SKM-1 (cell line): ENCODE data around the gene IRAK2.
"Not testable (repeated sequence)": the region's sequence is repeated elsewhere in the genome, so short reads cannot be mapped to it uniquely, and the experiment has no call there.

Experiments
- DNase-seq: peaks from one replicate; lab custom pipeline; 2025; ENCODE audit not compliant: unreplicated experiment; lab: John Stamatoyannopoulos, UW

The IRAK2 gene

DNA sequence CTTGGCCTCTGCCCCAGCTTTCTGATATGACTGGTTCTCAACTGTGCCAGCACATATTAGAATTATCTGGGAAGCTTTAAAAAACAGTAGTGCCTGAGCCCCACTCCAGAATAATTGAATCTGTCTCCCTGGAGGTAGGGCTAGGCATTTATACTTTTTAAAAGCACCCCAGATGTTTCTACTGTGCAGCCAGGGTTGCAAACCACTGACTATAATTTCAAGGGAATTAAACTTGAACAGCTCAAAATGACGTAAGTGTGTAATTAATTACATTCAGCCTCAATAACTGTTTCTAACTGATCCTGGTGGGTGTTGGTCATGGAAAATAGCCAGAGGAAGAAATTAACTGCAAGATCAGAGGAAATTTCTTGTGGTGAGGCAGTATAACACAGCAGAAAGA lies 4.4 kb upstream of the IRAK2 start:
- DNase-seq = no peak

DNA sequence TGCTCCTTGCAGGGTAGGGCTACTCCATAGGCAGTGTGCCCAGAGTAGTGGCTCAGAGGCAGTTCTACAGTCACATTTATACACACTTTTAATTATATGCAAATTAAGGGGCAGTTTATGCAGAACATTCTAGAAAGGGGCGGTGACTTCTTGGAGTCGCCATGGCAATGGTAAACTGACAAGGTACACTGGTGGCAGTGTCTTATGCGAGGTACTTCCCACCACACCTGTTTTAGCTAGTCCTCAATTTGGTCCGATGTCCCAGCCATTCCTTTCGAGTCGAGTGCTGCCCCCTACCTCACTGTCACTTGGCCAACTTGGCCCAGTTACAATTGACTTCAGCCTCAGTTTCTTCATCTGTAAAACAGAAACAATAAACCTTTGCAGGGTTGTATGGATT lies 3.8 kb upstream of the IRAK2 start:
- no peak for DNase-seq

GRCh38 chr3:10162185-10162584 lies 2.5 kb upstream of the IRAK2 start:
- DNase-seq = peak; percentile 51

DNA sequence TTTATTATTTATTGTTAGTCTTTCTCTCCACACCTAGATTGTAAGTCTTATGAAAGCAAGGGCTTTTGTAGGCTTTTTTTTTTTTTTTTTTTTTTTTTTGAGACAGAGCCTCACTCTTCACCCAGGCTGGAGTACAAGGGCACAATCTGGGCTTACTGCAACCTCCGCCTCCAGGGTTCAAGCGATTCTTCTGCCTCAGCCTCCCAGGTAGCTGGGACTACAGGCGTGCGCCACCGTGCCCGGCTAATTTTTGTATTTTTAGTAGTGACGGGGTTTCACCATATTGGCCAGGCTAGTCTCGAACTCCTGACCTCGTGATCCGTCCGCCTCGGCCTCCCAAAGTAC lies 546 bp upstream of the IRAK2 start:
- not testable (repeated sequence) for DNase-seq

DNA sequence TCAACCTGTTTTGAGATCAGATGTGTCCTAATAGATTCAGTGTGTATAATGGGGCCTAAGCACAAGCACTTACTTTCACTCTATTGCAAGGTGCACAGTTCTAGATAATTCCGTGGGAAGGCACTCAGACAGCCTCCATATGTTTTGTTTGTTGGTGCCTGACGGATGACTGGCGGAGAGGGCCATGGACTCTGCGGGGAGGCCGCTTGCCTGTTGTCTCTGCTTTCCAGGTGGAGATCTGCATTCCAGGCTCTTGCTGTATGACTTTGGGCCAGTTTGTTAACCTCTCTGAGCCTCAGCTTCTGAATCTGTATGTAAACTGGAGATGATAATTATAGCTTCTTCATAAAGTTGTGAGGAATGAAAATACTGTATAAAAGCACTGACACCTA lies 1.5 kb downstream of the IRAK2 start:
- no peak for DNase-seq

GRCh38 chr3:10169000-10169496 lies 4.3 kb downstream of the IRAK2 start:
- no peak for DNase-seq

DNA sequence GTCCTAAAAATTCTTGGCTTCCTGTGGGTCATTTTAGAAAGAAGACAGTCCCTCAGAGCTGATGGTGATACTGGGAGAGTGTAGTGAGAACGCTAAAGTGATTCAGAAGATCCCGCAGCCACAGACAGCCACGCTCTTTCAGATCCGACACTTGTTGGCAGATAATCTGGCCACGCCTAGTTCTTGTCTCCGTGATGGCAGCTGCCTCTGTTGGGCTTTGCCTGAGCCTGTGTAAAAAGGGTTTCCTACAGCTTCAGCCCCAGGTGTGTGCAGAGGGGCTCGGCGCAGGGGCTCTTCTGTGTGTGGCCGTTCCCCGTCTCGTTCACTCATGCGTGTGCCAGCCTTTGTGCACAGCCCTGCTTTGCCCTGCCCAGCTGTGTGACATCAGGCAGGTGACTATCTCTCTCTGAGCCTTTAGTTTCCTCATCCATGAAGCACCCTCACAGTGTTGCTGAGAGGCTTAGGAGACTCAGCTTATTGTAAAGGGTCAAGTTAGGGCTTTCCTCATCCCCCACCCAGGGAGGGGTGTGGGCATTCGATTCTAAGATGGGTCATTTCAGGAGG lies 6.3 kb downstream of the IRAK2 start:
- no peak for DNase-seq

- DNase-seq = no peak
Measured at GRCh38 chr3:10173095-10173925, 8.6 kb downstream of the IRAK2 start.

DNA sequence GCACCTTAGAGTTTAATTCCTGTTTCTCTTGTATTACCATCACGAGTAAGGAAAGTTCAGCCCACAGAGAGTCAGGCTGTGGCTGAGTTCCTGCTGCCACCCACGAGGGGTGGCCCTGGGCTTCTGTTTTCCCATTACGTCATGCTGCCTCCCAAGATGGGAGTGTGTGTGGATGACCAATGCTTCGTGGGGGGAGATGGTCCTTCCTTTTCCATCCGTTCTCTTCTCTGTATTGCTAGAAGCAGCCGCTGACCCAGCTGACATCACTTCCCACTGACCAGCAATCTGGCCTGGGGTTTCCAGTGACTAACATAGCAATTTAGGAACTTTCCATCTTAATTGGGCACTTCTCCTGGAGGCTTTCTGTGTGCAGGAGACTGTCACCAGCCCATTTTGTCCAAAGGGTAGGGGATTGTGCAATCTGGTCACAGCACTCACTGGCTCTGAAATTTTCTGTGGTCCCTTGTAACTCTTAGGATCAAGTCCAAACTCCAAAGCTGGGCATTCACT lies 9.3 kb downstream of the IRAK2 start:
- DNase-seq = no peak

GRCh38 chr3:10175334-10175733 lies 10.6 kb downstream of the IRAK2 start:
- DNase-seq = not testable (repeated sequence)

DNA sequence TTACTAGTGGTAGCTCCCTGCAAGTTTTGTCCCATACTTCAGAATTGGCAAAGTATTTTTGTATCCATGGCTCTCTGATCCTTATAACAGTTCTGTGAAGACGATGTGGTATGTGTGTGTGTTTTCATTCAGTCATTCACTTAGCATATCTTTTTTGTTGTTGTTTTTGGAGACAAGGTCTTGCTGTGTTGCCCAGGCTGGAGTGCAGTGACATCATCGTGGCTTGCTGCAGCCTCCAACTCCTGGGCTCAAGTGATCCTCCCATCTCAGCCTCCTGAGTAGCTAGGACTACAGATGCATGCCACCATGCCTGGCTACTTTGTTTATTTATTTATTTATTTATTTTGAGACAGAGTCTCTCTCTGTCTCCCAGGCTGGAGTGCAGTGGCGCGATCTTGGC lies 11.4 kb downstream of the IRAK2 start:
- DNase-seq = not testable (repeated sequence)

- no peak for DNase-seq
Measured at GRCh38 chr3:10177737-10178136, 13.0 kb downstream of the IRAK2 start.

DNA sequence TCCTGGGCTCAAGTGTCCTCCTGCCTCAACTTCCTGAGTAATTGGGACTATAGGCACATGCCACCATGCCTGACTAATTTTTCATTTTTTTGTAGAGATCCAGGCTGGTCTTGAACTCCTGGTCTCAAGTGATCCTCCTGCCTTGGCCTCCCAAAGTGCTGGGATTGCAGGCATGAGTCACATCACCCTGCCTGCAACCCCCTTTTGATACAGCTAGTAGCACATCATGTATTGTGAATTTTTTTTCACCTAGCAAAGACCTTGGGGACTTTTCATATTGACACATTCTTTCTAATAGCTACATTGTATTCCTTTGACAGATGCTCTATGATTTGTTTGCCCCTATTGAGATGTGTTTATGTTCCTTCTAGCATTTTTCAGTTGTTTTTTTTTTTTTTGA lies 14.2 kb downstream of the IRAK2 start:
- no peak for DNase-seq

DNA sequence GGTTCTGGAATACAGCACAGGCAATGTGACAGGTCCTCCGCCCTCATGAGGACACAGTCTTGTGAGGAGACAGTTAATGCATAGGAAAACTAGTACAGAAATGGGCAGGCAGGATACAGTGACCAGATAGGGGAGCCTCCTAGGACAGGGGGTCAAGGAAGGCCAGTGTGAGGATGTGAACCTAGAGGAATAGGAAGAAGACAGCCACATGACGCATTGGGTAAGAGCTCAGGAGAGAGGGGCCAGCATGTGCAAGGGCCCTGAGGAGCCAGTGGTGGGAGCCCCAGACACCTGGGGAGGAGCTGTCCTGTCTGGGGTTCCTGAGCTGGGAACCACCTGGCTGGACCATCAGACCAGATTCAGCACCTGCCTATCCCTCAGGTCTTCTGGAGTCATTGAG lies 15.6 kb downstream of the IRAK2 start:
- no peak for DNase-seq

- no peak for DNase-seq
Measured at GRCh38 chr3:10180738-10181295, 16.1 kb downstream of the IRAK2 start.

- DNase-seq = no peak
Measured at GRCh38 chr3:10182950-10183349, 18.2 kb downstream of the IRAK2 start.

DNA sequence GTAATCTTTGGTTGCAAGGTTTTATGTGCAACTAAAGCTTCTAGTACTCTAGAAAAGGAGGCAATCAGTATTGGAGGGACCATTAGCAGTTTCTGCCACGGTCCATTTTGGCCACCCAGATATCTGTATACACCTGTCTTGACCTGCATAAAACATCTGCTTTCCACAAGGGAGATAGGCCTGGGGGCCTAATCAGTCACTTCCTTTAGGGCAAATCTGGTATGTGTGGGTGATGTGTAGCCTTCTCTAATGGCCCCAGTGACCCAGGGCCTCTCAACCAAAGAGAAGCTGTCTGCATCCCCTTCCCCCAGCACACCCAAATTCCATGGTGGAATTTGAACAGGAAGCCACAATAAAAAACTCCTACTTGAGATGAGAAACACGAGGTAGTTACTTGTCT lies 19.5 kb downstream of the IRAK2 start:
- no peak for DNase-seq

- peak; percentile 10 for DNase-seq
Measured at GRCh38 chr3:10185804-10186762, 21.4 kb downstream of the IRAK2 start.

DNA sequence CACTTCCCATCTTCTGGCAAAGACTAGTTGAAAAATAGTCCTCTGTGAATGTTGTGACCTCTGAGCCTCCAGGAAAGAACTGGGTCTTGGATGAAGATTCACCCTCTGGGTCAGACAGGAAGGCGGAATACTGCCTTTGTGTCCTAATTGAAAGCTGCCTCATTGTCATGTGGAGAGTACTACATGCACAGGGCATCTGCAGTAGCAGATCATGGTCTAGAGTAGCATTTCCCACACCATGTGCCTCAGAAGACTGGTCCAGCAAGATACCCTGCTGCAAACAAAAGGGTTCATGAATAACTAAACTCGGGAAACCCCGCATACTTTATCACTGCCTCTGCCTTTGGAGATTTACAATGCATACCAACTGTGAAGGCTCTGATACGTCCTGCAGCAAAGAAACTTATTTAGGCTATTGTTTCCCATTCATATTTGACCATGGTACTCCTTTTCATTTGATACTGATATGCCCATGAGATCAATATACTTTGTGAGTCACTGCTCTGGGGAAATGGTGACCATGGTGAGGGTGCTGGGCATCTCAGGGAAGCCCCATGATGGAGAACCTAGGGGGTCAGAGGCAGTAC lies 22.7 kb downstream of the IRAK2 start:
- DNase-seq = no peak

DNA sequence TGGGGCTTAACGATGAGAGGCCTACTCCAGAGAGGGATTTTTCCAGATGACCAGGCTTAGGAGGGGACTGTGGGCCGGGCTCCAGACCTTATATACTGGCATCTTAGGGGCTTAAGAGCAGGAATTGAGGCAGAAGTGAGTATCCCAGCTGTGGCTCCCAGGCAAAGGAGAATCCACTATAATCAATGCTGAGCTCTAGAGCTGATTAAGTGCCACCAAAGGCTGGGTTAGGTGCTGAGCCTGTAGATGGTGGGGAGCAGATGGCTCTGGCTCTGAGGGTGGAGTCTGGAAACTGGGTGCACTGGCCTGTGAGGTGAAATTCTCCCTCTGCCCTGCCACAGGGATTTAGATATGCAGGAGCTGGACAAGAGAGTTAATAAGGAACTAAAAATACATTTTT lies 23.2 kb downstream of the IRAK2 start:
- DNase-seq = no peak
